22Rv1 (cell line): ENCODE measurements around the gene TNNT2.

ENCODE experiments used
- H3K27ac ChIP-seq: fragments of 450-650 bp; 2 replicates; pipeline ENCODE4 v1.5.1; 2017
- ZFX ChIP-seq: fragments of 450-650 bp; IDR thresholded peaks from 2 replicates; pipeline ENCODE4 v1.6.1; 2017; ENCODE audit warnings: antibody characterized with exemption, borderline replicate concordance
- TF ChIP-seq, protein P1 (sequence below): fragments of 450-650 bp; IDR thresholded peaks from 2 replicates; pipeline ENCODE4 v1.5.1; 2017; ENCODE audit warnings: mild to moderate bottlenecking

Gene TNNT2

DNA sequence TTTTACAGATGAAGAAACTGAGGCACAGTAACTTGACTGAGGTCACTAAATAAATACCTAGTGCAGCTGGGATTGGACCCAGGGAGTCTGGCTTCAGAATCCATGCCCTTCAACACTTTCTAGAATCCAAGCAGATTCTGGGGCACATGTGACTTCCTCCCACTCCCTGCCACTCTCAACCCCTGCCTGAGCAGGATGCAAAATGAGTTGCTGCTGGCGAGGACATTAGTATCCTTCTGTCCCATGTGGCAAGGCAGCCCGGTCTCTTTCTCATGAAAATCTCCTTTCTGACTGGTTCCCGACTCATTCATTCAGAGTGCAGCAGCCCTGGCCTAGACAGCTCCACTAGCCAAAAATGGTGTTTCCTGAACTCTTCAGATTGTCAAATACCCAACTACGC, 28.4 kb downstream of the TNNT2 start:
- TF ChIP-seq, protein P1, sequence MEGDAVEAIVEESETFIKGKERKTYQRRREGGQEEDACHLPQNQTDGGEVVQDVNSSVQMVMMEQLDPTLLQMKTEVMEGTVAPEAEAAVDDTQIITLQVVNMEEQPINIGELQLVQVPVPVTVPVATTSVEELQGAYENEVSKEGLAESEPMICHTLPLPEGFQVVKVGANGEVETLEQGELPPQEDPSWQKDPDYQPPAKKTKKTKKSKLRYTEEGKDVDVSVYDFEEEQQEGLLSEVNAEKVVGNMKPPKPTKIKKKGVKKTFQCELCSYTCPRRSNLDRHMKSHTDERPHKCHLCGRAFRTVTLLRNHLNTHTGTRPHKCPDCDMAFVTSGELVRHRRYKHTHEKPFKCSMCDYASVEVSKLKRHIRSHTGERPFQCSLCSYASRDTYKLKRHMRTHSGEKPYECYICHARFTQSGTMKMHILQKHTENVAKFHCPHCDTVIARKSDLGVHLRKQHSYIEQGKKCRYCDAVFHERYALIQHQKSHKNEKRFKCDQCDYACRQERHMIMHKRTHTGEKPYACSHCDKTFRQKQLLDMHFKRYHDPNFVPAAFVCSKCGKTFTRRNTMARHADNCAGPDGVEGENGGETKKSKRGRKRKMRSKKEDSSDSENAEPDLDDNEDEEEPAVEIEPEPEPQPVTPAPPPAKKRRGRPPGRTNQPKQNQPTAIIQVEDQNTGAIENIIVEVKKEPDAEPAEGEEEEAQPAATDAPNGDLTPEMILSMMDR, result no peak
- TF ChIP-seq ZFX, result no peak
- H3K27ac ChIP-seq, result no peak overlapping the region

DNA sequence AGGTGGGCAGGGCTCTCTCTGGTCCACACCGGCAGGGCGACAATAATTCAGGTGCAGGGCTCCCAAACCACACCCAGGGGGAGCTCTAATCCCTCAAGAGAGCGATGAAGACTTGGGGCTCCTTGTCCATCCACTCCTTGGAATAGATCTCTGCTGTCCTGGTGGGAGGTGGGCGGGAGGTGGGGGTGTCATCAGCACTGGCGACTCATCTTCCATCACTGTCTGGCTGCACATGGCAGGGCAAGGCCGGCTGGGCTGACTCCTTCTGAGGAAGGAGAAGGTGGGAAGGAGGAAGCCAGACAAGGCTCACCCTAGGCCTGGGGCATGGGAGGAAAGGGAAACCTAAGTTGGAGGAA, 29.3 kb downstream of the TNNT2 start:
- TF ChIP-seq, protein P1, result peak; percentile 86
- no peak for TF ChIP-seq ZFX
- no peak overlapping the region for H3K27ac ChIP-seq

DNA sequence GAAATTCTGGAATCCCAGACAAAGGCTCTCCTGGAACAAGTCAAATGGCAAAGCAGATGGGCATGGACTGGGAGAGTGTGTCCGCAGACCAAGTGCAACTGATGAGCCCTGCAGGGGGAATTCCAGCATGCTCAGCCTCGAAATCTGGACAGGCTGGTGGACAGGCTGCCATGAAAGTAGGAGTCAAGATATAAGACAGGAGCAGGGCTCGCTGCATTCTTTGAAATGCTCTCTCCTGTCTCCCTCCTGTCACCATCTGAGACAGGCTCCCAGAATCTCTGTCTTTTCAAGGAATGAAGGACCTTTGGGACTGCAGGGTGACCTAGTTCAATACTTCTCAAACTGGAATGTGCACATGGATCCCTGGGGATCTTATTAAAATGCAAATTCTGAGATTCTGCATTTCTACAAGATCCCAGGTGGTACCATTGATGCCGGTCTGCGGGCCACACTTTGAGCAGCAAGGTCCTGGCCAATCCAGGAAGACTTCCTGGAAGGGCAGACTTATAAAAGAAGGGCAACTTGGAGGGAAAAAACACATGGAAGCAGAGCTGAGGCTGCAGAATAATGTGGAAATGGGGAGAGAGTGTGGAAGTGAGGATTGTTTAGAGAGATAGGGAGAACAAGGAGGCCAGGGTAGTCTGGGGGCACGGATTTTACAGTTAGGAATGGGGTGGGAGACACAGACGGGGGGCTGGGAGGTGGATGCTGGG, 29.8 kb downstream of the TNNT2 start:
- no peak for TF ChIP-seq ZFX
- TF ChIP-seq, protein P1, result no peak
- H3K27ac ChIP-seq, result no peak overlapping the region

DNA sequence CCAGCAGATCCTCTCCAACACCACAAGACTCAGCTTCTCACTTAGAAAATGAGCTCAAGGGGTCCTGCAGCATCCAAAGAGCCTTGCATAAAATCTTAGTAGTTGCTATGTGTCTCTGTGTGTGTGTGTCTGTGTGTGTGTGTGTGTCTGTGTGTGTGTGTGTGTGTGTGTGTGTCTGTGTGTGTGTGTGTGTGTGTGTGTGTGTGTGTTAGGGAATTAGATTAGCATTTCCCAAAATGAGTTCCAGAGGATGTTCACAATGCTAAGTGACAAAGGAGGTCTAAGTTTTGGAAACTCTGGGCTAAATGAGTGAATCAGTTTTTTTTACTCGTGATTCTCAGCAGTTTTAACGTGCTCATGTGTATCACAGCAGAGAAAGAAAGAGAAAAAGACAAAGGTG, 30.5 kb downstream of the TNNT2 start:
- H3K27ac ChIP-seq, result no peak overlapping the region
- no peak for TF ChIP-seq ZFX
- TF ChIP-seq, protein P1, result no peak

DNA sequence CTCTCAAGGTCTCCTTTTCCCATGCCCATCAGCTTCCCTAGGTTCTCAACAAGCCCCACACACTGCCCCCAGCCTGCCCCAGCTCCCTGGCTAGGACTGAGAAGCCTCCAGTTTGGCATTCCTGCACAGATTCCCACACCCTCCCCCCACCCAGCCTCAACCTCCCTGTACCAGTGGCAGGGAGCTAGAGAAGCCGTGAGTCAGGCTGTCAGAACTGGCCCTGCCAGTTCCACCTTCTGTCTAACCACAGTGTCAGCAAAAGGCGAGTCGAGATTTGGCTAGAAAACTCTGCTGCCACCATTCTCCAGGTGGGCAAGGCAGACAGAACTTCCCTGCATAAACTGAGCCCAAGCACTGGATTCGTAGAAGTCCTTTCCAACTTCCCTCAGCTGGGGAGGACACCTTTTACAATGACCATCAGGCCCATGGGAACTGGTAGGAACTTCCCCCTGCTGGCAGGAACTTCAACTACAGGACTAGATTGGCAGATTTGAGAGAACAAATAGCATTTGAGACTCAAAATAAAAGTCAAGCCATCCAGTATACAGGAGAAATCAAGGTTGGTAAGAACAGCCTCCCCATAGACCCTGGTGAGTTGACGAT, 31.0 kb downstream of the TNNT2 start:
- no peak for TF ChIP-seq ZFX
- TF ChIP-seq, protein P1, result peak; percentile 90
- H3K27ac ChIP-seq, result no peak overlapping the region

DNA sequence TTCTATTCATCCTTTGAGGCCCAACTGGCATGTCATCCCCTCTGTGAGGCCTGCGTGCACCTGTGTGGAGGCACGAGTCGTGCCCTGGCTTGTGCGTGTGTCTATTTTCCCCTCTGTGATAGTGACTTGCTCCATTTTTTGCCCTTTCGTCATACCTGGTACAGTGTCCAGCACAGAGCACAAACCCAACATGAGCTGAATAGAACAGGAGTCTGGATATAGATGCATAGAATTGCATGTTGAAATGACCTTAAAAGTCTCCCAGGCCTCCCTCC, 32.5 kb downstream of the TNNT2 start:
- TF ChIP-seq ZFX, result no peak
- TF ChIP-seq, protein P1, result no peak

DNA sequence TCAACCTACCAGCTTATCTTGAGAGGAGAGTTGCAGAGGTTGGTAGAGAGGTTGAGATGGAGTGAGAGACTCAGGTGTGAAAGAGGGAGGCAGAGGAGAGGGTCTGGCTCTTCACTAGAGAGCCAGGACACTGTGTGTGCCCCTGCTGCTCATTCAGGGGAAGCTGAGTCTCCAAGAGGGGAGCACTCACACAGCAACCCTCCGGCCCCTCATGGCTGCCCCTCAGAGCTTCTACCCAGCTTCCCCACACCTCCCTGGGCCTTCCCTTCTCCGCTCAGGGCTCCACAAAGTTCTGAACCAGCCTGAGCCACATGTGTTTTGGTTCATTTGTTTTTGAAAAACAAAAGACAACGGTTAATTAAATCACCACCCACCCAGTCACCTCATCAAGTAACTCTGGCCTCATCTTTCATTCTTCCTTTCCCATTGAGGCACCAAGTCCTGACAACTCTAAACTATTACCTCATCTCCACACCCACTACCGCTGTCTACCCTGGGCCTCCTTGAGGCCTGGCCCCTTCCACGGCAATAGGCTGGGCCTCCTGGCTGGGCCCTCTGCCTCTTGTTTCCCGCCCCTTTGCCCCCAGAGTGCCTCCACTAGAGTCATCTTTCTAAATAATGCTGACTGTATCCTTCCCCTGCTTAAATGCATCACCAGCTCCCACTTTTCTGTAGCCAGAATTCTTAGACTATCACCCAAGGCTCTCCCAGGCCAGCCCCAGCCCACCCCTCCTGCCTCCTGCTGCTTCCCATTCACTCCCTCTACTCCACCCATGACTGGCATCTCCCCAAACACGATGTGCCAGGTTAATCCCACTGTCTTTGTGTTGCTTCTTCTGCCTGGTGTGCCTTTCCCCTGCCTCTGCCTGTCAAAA, 33.0 kb downstream of the TNNT2 start:
- no peak overlapping the region for H3K27ac ChIP-seq
- TF ChIP-seq, protein P1, result no peak
- no peak for TF ChIP-seq ZFX

More for the DNA sequence above, 32.5 kb downstream of the TNNT2 start:
- no peak overlapping the region for H3K27ac ChIP-seq
